ENCODE results near the gene TEX13C. TPM values are rescaled to one million over a fixed set of nuclear protein-coding genes. Genes with fewer than 3 reads are reported as not detected.

Gene TEX13C
- total and polyA plus RNA-seq, 2 of the 8 experiments (the other 6 are each of a cell fraction or from before 2014, with no cell fraction given): 0.03 to 0.09 TPM

GRCh38 chrX:125340490-125340889 lies 20.8 kb downstream of the TEX13C start:
- Histone ChIP-seq H3K79me1 (ENCODE audit: low read depth, low read length) (no peaks in the 10 kb centered on the region), H3K36me3 (ENCODE audit: control insufficient read depth in 2 of 4, insufficient read depth in 4 of 4, low read length in 3 of 4) (no peaks in the 10 kb centered on the region), H4K91ac (replicated peaks; ENCODE audit: insufficient read length, low read length) (no peak overlapping the region), H2AK5ac (ENCODE audit: low read depth, low read length) (no peak overlapping the region), H2BK15ac (ENCODE audit: low read length) (no peak overlapping the region), H4K5ac (ENCODE audit: insufficient read length, low read depth, low read length) (no peak overlapping the region), H3K27ac (ENCODE audit: low read depth, low read length) (no peak overlapping the region), H4K8ac (ENCODE audit: extremely low read depth, insufficient read depth, low read length) (no peak overlapping the region), H3K27me3 (replicated peaks in 1 of 4; ENCODE audit: control insufficient read depth in 3 of 4, extremely low read depth in 1 of 4, insufficient read depth in 3 of 4, low read length in 3 of 4) (no peaks in the 10 kb centered on the region), H3K23ac (ENCODE audit: insufficient read length) (no peak overlapping the region), H2BK20ac (ENCODE audit: low read length) (no peak overlapping the region), H2BK12ac (ENCODE audit: low read depth, low read length) (no peak overlapping the region), H3K9me3 (ENCODE audit: insufficient read depth in 2 of 2, low read depth in 1 of 2, low read length in 1 of 2) (peaks cover 3 to 5% of the 10 kb centered on the region in 2 experiments; a peak in 1 of 4 replicates), H3K4me3 (ENCODE audit: extremely low read depth in 1 of 4, insufficient read depth in 2 of 4, low read depth in 3 of 4, low read length in 4 of 4) (no peak overlapping the region), H3K18ac (ENCODE audit: extremely low read depth, low read length) (no peak overlapping the region), H2AFZ (ENCODE audit: low read length) (no peak overlapping the region), H2BK5ac (ENCODE audit: low read depth, low read length) (no peak overlapping the region), H3K4me1 (replicated peaks in 1 of 4; ENCODE audit: control insufficient read depth in 3 of 4, insufficient read depth in 4 of 4, low read length in 3 of 4) (no peaks in the 10 kb centered on the region), H3K4ac (replicated peaks; ENCODE audit: insufficient read length, low read depth, low read length) (no peak overlapping the region), H3K56ac (replicated peaks; ENCODE audit: insufficient read length, low read depth, low read length) (no peak overlapping the region), H3K23me2 (ENCODE audit: low read depth, low read length) (no peaks in the 10 kb centered on the region), H3K14ac (ENCODE audit: insufficient read length) (no peak overlapping the region), H4K20me1 (replicated peaks in 1 of 2; ENCODE audit: control insufficient read depth in 1 of 2, insufficient read depth in 2 of 2, low read length in 2 of 2) (no peaks in the 10 kb centered on the region), H2BK120ac (replicated peaks; ENCODE audit: low read depth, low read length) (no peak overlapping the region), H3K79me2 (ENCODE audit: control insufficient read depth in 1 of 2, insufficient read depth in 2 of 2, low read length in 2 of 2) (no peaks in the 10 kb centered on the region), H3K4me2 (ENCODE audit: insufficient read depth in 1 of 2, low read depth in 2 of 2, low read length in 2 of 2) (no peak overlapping the region), H3K9ac (replicated peaks in 1 of 4; ENCODE audit: extremely low read depth in 1 of 4, low read depth in 3 of 4, low read length in 3 of 4) (no peak overlapping the region)
- WGBS, 2 experiments (ENCODE audit: extremely low coverage in 1 of 2, insufficient coverage in 1 of 2, insufficient read length in 1 of 2, insufficient replicate concordance in 2 of 2, low coverage in 1 of 2, low lambda C conversion rate in 2 of 2, missing lambda C conversion rate in 1 of 2): 88% methylated on average over 4 of the region's 4 CpGs; no CpG with 5 or more reads in 1 of the 2 experiments
- ChIA-PET POLR2A (ENCODE audit: partially characterized antibody) (no interaction called here), CTCF (ENCODE audit: partially characterized antibody) (no interaction called here)
- no peak for DNase-seq (ENCODE audit: low read depth in 1 of 2, low spot score in 2 of 2)
- no peak for FAIRE-seq
- TF ChIP-seq USF2 (IDR thresholded peaks at IDR 0.05; ENCODE audit: low read length) (no peak), MAFK (IDR thresholded peaks at IDR 0.05; ENCODE audit: low read depth, low read length) (no peak), KDM1A (IDR thresholded peaks at IDR 0.05; ENCODE audit: borderline replicate concordance, low read length) (no peak), GTF2F1 (IDR thresholded peaks at IDR 0.05; ENCODE audit: borderline replicate concordance, low read depth, low read length) (no peak), CBX8 (IDR thresholded peaks at IDR 0.05; ENCODE audit: borderline replicate concordance, low read depth, low read length) (no peak), SP2 (IDR thresholded peaks at IDR 0.05; ENCODE audit: low read length) (no peak), E2F6 (IDR thresholded peaks at IDR 0.05) (no peak), ZNF274 (IDR thresholded peaks at IDR 0.05; ENCODE audit: borderline replicate concordance, extremely low read depth, low read length) (no peak), NANOG (IDR thresholded peaks at IDR 0.05; ENCODE audit: insufficient read depth, low read depth, low read length, poor library complexity, severe bottlenecking) (no peak), EZH2 (IDR thresholded peaks at IDR 0.05; ENCODE audit: low read depth, low read length, severe bottlenecking) (no peak), RNF2 (IDR thresholded peaks at IDR 0.05; ENCODE audit: borderline replicate concordance, low read depth, low read length, missing control alignments, poor library complexity, severe bottlenecking) (no peak), FOSL1 (IDR thresholded peaks at IDR 0.05; ENCODE audit: insufficient read depth, low read depth, low read length) (no peak)

Data from H1 (cell line).